GM18907 (cell line): ENCODE data around the gene FN3KRP.
A peak's percentile ranks its signal among the peaks of the same experiment; 100 is the strongest.

Experiments
- ATAC-seq: cut with Tn5 transposase; IDR thresholded peaks from one replicate; pipeline ENCODE4 v1.9.1; 2021; ENCODE audit warnings: mild to moderate bottlenecking, moderate library complexity; ENCODE audit not compliant: unreplicated experiment

FN3KRP gene

GRCh38 chr17:82686366-82687324, 29.9 kb upstream of the FN3KRP start:
- ATAC-seq, result no peak

DNA sequence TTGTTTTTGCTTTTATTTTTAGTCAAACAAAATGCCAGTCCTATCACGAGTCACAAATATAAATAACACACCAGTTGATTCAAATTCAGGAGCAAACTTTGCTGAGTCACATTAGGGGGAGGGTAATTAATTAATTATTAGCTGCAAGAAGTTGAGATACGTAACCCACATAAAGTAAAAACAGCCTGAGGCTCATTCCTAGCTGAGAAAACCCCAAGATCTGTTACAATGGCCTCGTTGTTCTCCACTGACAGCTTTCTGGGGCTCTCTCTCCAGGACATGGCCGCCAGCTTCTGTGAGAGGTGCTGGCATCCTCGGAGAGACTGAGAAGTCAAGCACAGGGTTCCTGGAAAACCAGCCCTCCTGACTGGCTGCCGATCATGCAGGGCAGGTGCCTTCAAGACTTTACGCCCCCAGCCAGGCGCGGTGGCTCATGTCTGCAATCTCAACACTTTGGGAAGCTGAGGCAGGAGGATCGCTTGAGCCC, 29.1 kb upstream of the FN3KRP start:
- ATAC-seq, result no peak

GRCh38 chr17:82687871-82688270, 28.6 kb upstream of the FN3KRP start:
- ATAC-seq, result no peak

DNA sequence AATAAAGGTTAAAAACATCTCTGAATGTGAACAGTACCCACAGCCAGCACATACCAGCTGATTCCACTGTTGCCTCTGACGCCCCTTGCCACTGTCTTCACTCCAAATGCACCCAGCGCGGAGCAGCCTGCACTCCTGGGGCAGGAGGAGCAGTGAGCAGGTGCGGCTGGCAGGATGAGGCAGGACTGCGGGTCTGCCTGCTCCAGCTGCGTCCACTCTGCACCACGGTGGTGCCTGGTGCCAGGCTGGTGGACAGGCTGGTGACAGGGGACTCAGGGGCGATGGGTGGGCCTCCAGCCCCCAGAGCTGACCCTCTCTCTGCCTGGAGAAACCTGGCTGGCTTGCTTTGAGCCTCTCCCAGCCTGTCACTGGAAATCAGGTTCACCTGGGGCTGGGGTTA, 27.4 kb upstream of the FN3KRP start:
- ATAC-seq, result no peak

- no peak for ATAC-seq
Measured at GRCh38 chr17:82690786-82691489, 25.6 kb upstream of the FN3KRP start.

GRCh38 chr17:82691714-82692113, 24.8 kb upstream of the FN3KRP start:
- ATAC-seq, result no peak

DNA sequence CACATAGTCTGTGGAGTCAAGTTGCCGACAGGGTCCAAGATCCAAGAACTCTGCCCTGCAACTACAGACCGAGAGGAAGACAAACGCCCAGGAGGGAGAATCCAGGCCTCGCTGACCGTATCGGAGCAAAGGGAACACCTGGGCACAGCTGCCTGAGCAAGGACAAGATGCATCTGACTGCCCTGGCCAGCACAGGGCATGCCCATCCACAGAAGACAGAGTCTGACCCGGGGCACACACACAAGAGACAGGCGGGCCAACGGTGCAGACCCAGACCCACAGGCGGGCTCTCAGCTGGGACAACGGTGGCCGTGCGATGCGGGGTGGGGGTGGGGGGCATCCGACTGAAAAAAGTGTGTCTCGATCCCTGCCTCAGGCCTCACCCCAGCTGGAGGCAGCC, 24.2 kb upstream of the FN3KRP start:
- ATAC-seq, result no peak

DNA sequence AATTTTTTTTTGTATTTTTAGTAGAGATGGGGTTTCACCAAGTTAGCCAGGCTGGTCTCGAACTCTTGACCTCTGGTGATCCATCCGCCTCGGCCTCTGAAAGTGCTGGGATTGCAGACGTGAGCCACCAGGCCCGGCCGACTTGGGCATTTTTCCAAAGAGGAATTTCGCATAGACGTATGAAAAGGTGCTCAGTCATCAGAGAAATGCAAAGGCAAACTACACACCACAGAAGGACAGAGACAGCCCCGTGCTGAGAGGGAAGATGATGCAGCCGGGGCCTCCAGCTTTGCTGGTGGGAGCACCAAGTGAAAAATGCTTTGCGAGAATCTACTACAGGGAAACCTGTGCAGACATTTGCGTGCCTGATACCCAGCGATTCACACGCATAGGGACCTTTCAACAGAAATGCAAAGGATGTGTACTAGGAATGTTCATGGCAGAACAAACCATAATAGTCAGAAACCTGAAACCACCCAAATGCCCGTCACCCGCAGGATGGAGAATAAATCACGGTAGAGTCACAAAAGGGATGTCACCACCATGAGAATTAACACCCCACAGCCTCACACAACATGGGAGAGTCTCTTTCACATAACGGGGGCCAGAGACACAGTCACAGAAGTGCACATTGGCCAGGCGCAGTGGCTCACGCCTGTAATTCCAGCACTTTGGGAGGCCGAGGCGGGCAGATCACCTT, 23.2 kb upstream of the FN3KRP start:
- no peak for ATAC-seq

DNA sequence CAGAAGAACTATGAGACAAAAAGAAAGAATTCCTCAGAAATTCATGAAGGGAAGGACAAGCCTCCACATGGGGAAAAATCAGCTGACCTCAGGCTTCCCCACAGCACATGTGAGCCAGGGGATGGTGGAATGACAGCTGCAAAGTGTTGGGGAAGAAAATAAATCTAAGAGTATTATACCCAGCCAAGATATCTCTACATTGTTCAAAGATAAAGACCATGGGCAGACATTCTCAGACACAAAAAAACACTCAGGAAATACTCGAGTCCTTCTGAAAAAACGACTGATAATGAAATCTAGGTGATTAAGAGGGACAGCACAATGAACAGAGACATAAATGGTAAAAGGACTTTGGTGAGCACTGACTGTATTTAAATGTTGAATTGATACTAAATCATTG, 21.9 kb upstream of the FN3KRP start:
- ATAC-seq, result no peak

GRCh38 chr17:82696259-82696658, 20.2 kb upstream of the FN3KRP start:
- ATAC-seq, result no peak

GRCh38 chr17:82696916-82697807, 19.3 kb upstream of the FN3KRP start:
- ATAC-seq, result no peak

DNA sequence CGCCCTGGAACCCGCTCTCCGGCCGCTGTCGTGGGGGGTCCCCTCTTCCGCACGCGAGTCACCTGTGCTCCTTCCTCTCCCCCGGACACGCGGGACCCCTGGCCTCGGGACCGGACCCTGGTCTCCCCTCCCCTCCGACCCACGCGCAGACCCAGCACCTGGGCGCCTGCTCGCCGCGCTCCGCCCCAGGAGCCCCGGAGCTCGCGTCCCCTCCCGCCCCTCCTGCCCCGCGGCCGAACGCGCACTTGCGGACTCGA, 18.8 kb upstream of the FN3KRP start:
- ATAC-seq, result peak; percentile 8

GRCh38 chr17:82698065-82698973, 18.2 kb upstream of the FN3KRP start, which contains the start of gene RAB40B:
Gene RAB40B (minus strand): TSS chr17:82698698. CDS start chr17:82698596, 102 bp downstream.
- ATAC-seq, result peak; percentile 95

DNA sequence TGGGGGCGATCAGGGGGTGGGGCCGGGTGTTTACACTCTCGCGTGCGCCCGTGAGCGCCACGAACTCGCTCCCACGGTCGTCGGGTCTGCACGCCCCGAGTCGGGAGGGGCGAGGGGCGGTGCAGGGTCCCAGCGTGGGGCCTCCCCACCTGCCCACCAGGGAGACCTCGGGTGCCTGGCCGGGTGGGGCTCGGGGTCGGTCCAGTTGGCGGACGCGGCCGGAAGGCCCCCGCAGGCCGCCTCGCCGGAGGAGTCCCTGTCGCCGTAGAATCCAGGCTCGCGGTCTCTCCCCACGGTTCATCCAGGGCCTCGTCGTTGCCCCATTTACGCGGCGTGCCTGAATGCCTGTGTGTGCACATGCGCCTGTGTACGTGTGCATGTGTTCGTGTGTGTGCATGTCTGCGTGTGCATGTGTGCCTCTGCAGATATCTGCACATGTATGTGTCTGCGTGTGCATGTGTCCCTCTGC, 17.5 kb upstream of the FN3KRP start:
- peak; percentile 23 for ATAC-seq

- ATAC-seq, result no peak
Measured at GRCh38 chr17:82699551-82699950, 17.0 kb upstream of the FN3KRP start.

- no peak for ATAC-seq
Measured at GRCh38 chr17:82702231-82702927, 14.1 kb upstream of the FN3KRP start.

GRCh38 chr17:82703036-82703745, 13.3 kb upstream of the FN3KRP start:
- ATAC-seq, result no peak
